Breast epithelium (tissue), 3 donors: ENCODE data around the gene FNDC3B.

Source experiments
- POLR2A ChIP-seq: fragments of 450-650 bp; IDR thresholded peaks from one replicate; pipeline ENCODE4 v1.6.1; 2016; ENCODE audit warnings: antibody characterized with exemption, mild to moderate bottlenecking, moderate library complexity
- POLR2AphosphoS5 ChIP-seq, 3 donors: sonication (generic); formaldehyde crosslinking; IDR thresholded peaks; one replicate each; pipeline ENCODE4 v1.6.1; 2017; ENCODE audit warnings: antibody characterized with exemption in 3 of 3

- TF ChIP-seq POLR2A (no peak), POLR2AphosphoS5 (IDR thresholded peaks at IDR 0.05) (no peak)
Measured at GRCh38 chr3:172280406-172281051, 241.2 kb downstream of the FNDC3B start.
